GM19324 (cell line): Measurements from ENCODE around the gene GPX3.

Source experiments
- ATAC-seq: cut with Tn5 transposase; IDR thresholded peaks from one replicate; pipeline ENCODE4 v1.9.1; 2021; ENCODE audit warnings: mild to moderate bottlenecking, moderate library complexity; ENCODE audit not compliant: unreplicated experiment, low FRiP score

GPX3 gene

GRCh38 chr5:151008906-151009305 lies 11.5 kb upstream of the GPX3 start:
- ATAC-seq = no peak

DNA sequence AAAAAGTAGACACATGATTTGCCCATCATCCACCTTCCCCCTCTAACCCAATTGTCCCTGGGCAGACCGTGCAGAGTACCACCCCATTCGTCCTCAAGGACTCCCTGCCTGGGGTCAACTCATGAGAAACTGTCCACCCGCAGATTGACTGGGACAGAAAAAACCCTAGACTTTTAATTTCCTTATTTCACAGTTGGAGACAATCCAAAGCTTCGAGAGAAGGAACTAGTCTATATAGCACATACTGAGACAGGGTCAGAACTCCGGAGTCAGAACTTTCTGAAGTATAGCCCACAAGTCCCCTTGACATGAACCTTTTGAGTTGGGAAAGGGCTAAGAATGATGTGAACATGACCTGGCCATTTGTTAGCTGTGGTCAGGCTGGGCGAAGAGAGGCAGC lies 7.5 kb upstream of the GPX3 start:
- ATAC-seq = no peak

DNA sequence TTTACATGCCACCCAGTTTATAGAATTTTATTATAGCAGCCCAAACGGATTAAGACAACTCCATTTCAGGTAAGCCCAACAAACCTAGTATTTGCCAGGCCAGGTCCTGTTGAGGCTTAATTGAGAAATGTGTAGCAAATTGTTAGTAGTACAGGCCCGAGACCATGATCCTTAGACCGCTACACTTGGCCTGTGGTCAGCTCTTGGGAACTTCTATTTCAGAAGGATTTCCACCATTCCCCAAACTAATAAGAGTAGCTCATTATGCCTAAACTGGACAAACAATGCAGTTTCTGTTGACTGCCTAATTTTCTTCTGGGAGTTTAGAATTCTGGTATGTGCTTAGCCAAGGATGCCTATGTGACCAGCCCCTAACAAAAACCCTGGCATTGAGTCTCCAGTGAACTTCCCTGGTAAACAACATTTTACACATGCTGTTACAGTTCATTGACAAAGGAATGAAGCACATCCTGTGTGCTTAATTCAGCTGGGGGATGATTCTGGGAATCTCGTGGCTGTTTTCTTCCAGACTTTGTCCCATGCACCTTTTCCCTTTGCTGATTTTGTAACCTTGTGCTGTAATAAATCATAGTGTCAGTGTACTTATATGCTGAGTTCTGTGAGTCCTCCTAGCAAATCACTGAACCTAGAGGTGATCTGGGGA lies 5.6 kb upstream of the GPX3 start:
- no peak for ATAC-seq

GRCh38 chr5:151015974-151016587 lies 4.3 kb upstream of the GPX3 start:
- no peak for ATAC-seq

DNA sequence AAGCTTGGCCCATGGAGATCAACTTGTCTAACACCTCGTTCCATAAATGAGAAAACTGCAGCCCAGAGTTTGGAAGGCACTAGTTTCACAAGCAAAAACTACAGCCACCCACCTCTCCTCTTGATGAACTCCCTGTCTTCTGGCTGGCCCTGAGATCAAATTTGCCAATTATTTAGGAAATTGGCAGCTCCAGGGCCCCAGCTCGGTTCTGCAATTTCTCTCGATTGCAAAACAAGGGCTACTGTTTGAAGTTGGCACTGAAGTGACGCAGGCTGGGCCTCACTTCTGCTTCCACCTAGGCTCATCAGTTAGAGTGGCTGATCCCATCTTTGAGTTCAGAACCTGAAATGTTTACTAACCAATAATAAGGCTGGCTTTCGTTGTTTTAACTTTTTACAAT lies 3.7 kb upstream of the GPX3 start:
- ATAC-seq = no peak

- no peak for ATAC-seq
Measured at GRCh38 chr5:151017897-151018296, 2.5 kb upstream of the GPX3 start.

GRCh38 chr5:151018846-151019245 lies 1.5 kb upstream of the GPX3 start:
- no peak for ATAC-seq

DNA sequence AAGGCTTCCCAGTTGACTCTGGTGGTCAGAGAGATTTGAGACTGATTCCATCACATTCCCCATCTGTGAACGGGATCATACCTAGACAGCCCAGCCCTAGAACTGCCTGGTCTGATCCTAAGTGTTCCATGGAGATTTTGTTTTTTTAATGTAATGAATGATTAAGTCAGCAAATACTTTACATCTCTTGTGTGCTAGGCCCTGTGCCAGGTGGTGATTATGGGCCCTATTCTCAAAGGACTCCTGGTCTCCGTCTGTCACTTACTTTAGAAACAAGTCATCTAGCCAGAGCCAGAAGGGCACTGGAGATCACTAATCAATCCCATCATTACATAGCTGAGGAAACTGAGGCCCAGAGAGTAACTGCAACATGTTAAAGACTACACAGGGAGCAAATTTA lies 1.1 kb upstream of the GPX3 start:
- ATAC-seq = no peak

DNA sequence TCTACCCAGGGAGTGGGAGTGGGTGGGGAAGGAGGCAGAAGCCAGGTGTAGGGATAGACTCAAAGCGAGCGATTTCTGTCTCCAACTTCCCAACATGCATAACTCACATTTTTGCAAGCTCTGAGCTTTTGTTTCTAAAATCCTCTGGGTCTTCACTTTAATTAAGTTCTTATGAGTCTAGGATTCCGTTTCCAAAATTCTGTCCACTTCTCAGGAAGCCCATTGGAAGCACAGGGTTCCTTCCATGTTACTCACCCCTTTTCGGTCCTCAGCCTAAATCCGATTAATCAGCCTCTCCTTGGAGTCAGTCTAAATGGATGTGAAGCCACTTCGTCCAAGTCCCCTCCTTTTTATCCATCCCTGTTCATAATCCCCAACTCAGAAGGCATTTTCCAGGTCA lies 1.4 kb downstream of the GPX3 start:
- no peak for ATAC-seq

- no peak for ATAC-seq
Measured at GRCh38 chr5:151022511-151023018, 2.2 kb downstream of the GPX3 start.

DNA sequence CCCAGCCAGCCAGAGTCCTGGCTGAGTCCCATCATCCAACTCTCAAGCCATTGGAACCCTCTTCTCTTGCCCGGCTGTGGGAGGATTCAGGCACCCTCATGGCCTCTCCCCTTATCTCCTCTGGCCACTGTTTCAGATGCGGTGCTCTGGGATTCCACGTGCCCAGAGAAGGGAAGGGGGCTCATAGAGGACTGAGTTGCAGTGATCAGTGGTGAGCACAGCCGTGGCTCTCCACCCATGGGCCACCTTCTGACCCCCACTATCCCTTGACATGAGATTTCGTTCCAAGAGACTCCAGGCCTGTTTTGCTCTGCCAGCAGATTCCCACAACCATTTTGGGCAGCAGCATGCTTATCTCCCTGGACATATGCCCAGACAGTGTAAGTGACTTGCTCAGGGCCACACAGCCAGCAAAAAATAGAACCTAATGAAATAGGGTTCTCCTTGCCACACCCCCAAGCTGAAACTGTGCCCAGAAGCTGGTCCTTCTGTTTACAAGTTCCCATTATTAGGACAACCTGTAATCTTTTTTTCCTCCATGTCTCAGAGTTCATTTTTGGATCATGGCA lies 2.7 kb downstream of the GPX3 start:
- no peak for ATAC-seq

GRCh38 chr5:151023651-151024050 lies 3.3 kb downstream of the GPX3 start:
- ATAC-seq = no peak

GRCh38 chr5:151024440-151025249 lies 4.3 kb downstream of the GPX3 start:
- ATAC-seq = no peak

DNA sequence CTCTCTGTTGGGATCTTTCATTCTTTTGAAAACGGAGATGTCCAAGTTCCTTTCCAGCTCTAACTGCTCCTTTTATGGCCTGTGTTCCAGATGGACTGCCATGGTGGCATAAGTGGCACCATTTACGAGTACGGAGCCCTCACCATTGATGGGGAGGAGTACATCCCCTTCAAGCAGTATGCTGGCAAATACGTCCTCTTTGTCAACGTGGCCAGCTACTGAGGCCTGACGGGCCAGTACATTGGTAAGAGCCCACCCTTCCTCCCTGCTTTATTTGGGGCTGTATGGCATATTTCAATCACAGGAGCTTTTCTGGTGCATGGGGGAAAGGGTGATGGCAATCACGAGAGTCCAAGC lies 4.8 kb downstream of the GPX3 start:
- no peak for ATAC-seq

- no peak for ATAC-seq
Measured at GRCh38 chr5:151026088-151026487, 5.7 kb downstream of the GPX3 start.

- no peak for ATAC-seq
Measured at GRCh38 chr5:151026679-151027078, 6.3 kb downstream of the GPX3 start.

DNA sequence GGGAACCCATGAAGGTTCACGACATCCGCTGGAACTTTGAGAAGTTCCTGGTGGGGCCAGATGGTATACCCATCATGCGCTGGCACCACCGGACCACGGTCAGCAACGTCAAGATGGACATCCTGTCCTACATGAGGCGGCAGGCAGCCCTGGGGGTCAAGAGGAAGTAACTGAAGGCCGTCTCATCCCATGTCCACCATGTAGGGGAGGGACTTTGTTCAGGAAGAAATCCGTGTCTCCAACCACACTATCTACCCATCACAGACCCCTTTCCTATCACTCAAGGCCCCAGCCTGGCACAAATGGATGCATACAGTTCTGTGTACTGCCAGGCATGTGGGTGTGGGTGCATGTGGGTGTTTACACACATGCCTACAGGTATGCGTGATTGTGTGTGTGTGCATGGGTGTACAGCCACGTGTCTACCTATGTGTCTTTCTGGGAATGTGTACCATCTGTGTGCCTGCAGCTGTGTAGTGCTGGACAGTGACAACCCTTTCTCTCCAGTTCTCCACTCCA lies 7.6 kb downstream of the GPX3 start:
- ATAC-seq = no peak

DNA sequence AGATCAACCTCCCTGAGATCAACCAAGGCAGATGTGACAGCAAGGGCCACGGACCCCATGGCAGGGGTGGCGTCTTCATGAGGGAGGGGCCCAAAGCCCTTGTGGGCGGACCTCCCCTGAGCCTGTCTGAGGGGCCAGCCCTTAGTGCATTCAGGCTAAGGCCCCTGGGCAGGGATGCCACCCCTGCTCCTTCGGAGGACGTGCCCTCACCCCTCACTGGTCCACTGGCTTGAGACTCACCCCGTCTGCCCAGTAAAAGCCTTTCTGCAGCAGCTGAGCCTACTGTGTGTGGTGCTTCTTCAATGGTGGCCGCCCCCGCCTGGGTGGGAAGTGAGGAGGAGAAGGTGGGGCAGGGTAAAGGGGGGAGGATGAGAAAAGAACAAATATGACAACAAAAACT lies 8.3 kb downstream of the GPX3 start:
- no peak for ATAC-seq

- ATAC-seq = no peak
Measured at GRCh38 chr5:151029179-151030055, 9.0 kb downstream of the GPX3 start.

DNA sequence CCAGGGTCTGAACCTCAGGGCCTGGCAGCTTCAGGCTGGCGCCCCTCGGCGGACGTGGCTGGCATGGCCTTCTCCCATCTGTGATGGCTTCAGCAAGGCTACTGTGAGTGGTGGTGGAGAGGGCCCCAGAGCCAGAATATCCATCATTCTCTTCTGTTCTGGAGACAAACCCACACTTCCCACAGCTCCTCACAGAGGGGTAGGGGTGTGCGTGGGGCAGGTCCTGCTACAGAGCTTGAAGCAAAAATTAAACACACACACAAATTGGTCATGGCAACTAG lies 9.6 kb downstream of the GPX3 start:
- no peak for ATAC-seq
